Measurements from ENCODE around the gene DHRS3. TPM values are rescaled to one million over a fixed set of nuclear protein-coding genes. Genes with fewer than 3 reads are reported as not detected.

Gene DHRS3
- total and polyA plus RNA-seq, 2 of the 13 experiments (the other 11 are each of a cell fraction or from before 2014, with no cell fraction given): 48.5 to 90.5 TPM

DNA sequence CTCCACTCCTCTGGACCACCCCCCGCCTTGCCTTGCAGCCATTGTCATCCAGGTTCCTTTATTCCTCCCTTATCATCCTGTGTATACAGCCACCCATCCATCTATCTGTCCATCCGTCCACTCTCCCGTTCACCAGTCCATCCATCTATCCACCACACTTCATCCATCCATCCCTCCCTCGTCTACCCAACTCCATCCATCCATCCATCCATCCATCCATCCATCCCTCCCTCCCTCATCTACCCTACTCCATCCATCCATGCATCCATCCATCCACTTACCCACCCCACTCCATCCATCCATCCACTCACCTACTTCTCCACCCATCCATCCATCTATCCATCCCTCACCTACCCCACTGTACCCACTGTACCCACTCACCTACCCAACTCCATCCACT, 35.4 kb downstream of the DHRS3 start (continued):
- TF ChIP-seq, protein P1, sequence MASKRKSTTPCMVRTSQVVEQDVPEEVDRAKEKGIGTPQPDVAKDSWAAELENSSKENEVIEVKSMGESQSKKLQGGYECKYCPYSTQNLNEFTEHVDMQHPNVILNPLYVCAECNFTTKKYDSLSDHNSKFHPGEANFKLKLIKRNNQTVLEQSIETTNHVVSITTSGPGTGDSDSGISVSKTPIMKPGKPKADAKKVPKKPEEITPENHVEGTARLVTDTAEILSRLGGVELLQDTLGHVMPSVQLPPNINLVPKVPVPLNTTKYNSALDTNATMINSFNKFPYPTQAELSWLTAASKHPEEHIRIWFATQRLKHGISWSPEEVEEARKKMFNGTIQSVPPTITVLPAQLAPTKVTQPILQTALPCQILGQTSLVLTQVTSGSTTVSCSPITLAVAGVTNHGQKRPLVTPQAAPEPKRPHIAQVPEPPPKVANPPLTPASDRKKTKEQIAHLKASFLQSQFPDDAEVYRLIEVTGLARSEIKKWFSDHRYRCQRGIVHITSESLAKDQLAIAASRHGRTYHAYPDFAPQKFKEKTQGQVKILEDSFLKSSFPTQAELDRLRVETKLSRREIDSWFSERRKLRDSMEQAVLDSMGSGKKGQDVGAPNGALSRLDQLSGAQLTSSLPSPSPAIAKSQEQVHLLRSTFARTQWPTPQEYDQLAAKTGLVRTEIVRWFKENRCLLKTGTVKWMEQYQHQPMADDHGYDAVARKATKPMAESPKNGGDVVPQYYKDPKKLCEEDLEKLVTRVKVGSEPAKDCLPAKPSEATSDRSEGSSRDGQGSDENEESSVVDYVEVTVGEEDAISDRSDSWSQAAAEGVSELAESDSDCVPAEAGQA (IDR thresholded peaks at IDR 0.05; ENCODE audit: low read depth): no peak
- TF ChIP-seq, protein P1 (CRISPR knock-in tag; IDR thresholded peaks at IDR 0.05; ENCODE audit: borderline replicate concordance): no peak
- TF ChIP-seq, protein P2, sequence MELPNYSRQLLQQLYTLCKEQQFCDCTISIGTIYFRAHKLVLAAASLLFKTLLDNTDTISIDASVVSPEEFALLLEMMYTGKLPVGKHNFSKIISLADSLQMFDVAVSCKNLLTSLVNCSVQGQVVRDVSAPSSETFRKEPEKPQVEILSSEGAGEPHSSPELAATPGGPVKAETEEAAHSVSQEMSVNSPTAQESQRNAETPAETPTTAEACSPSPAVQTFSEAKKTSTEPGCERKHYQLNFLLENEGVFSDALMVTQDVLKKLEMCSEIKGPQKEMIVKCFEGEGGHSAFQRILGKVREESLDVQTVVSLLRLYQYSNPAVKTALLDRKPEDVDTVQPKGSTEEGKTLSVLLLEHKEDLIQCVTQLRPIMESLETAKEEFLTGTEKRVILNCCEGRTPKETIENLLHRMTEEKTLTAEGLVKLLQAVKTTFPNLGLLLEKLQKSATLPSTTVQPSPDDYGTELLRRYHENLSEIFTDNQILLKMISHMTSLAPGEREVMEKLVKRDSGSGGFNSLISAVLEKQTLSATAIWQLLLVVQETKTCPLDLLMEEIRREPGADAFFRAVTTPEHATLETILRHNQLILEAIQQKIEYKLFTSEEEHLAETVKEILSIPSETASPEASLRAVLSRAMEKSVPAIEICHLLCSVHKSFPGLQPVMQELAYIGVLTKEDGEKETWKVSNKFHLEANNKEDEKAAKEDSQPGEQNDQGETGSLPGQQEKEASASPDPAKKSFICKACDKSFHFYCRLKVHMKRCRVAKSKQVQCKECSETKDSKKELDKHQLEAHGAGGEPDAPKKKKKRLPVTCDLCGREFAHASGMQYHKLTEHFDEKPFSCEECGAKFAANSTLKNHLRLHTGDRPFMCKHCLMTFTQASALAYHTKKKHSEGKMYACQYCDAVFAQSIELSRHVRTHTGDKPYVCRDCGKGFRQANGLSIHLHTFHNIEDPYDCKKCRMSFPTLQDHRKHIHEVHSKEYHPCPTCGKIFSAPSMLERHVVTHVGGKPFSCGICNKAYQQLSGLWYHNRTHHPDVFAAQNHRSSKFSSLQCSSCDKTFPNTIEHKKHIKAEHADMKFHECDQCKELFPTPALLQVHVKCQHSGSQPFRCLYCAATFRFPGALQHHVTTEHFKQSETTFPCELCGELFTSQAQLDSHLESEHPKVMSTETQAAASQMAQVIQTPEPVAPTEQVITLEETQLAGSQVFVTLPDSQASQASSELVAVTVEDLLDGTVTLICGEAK (IDR thresholded peaks at IDR 0.05): no peak
- TF ChIP-seq, protein P2 (CRISPR knock-in tag; IDR thresholded peaks at IDR 0.05): no peak
- no peak for TF ChIP-seq ZNF460 (CRISPR knock-in tag; IDR thresholded peaks at IDR 0.05; ENCODE audit: borderline replicate concordance)
- no peak for TF ChIP-seq KMT2A (CRISPR knock-in tag; IDR thresholded peaks at IDR 0.05)
- TF ChIP-seq ZNF607 (CRISPR knock-in tag; IDR thresholded peaks at IDR 0.05; ENCODE audit: borderline replicate concordance): no peak
- peak; percentile 20 for TF ChIP-seq RBM22 (optimal IDR thresholded peaks at IDR 0.05; ENCODE audit: low read length)
- TF ChIP-seq HDAC6 (IDR thresholded peaks at IDR 0.05; ENCODE audit: low read depth, low read length): no peak
- TF ChIP-seq, protein P3, sequence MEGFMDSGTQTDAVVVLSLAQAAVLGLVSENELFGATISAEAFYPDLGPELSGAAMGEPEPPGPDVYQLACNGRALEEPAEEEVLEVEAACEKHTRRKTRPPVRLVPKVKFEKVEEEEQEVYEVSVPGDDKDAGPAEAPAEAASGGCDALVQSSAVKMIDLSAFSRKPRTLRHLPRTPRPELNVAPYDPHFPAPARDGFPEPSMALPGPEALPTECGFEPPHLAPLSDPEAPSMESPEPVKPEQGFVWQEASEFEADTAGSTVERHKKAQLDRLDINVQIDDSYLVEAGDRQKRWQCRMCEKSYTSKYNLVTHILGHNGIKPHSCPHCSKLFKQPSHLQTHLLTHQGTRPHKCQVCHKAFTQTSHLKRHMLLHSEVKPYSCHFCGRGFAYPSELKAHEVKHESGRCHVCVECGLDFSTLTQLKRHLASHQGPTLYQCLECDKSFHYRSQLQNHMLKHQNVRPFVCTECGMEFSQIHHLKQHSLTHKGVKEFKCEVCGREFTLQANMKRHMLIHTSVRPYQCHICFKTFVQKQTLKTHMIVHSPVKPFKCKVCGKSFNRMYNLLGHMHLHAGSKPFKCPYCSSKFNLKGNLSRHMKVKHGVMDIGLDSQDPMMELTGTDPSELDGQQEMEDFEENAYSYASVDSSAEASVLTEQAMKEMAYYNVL (CRISPR knock-in tag; IDR thresholded peaks at IDR 0.05; ENCODE audit: borderline replicate concordance): peak; percentile 64
- no peak for TF ChIP-seq SMARCC2 (IDR thresholded peaks at IDR 0.05)
- no peak for TF ChIP-seq ZNF562 (CRISPR knock-in tag; IDR thresholded peaks at IDR 0.05; ENCODE audit: borderline replicate concordance)
- TF ChIP-seq NONO (IDR thresholded peaks at IDR 0.05): 0 out of 2 replicates have a peak, but pooled peaks have one; percentile 31
- no peak for TF ChIP-seq NONO (CRISPR knock-in tag; conservative IDR thresholded peaks at IDR 0.05)
